Erythroblast (primary cell): ENCODE data around the gene NR3C2.

ENCODE experiments used
- GATA1 ChIP-seq: IDR thresholded peaks from 2 replicates; pipeline ENCODE4 v1.6.1; 2011; ENCODE audit warnings: low read depth, mild to moderate bottlenecking, control low read depth, low read length, moderate library complexity
- POLR2A ChIP-seq: IDR thresholded peaks from 2 replicates; pipeline ENCODE4 v1.6.1; 2011; ENCODE audit warnings: mild to moderate bottlenecking, low read length

- no peak for TF ChIP-seq POLR2A
- no peak for TF ChIP-seq GATA1
Observed at GRCh38 chr4:148116969-148117368, 325.2 kb downstream of the NR3C2 start.
